ENCODE measurements around the gene IRX5. TPM values are rescaled to one million over a fixed set of nuclear protein-coding genes. Genes with fewer than 3 reads are reported as not detected.

IRX5 gene
- total RNA-seq, 1 experiment from 2014 or later: 27.7 TPM

DNA sequence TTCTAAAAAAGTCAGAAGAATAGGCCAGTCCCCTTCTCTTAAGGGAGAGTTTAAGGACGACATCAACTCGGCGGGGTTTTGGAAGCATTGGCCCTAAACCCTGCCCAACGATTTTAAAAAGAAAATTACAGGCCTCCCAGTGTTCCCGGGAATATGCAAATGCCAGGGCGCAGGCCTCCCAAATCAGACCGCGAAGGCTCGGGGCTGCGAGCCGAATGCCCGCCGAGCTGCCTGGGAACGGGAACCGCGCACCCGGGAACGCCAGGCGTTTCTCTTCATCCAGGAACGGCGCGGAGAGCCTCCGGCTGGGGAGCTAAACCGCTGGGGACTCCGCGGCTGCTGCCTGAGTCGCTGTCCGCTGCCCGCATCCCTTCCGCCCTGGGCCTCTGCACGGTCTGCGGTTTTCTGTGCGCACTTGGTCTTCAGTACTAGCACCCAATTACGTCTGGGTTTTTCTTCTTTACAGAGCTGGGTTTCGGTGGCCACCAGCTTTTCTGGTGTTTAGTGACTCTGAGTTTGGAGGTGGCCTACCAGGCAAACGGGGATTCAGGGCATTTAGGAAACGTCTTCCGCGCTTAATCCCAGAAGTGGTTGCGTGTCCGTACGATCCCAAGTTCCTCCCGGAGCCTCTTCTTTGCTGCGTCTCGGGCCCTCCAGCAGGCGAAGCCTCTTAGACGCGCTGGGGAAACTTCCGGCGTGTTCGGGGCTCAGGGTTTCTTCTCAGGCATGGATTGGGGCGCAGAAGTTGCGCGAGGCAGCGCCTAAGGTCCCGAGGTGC is 5.7 kb downstream of the IRX5 start:
- H3K4me1 ChIP-seq: peaks cover 5% of the 10 kb centered on the region; the same call in 1 of the 2 replicates
- Mint-ChIP-seq H3K4me1 (ENCODE audit: low read depth, unreplicated experiment) (peaks cover 6% of the 10 kb centered on the region), H3K4me3 (ENCODE audit: unreplicated experiment) (no peak overlapping the region), H3K27ac (ENCODE audit: unreplicated experiment) (no peak overlapping the region), H3K36me3 (ENCODE audit: insufficient read depth, unreplicated experiment) (peaks cover 73% of the 10 kb centered on the region), H3K9me3 (ENCODE audit: unreplicated experiment) (no peaks in the 10 kb centered on the region), H3K27me3 (ENCODE audit: insufficient read depth, unreplicated experiment) (no peaks in the 10 kb centered on the region)
- TF ChIP-seq CTCF (IDR thresholded peaks at IDR 0.05; ENCODE audit: insufficient read depth in 1 of 2, low read depth in 1 of 2, low read length in 1 of 2, severe bottlenecking in 1 of 2, unreplicated experiment in 1 of 2): no peak
- peaks cover 2% of the 10 kb centered on the region; the same call in 1 of the 2 replicates for H3K36me3 ChIP-seq (ENCODE audit: control insufficient read depth, insufficient read depth, low read length)
- POLR2A ChIA-PET: no interaction called here
- no peaks in the 10 kb centered on the region for H3K27me3 ChIP-seq (replicated peaks; ENCODE audit: control insufficient read depth, insufficient read depth, low read length)
- BruUV-seq (replicated peaks): no TSS peak
- CTCF ChIA-PET: interaction anchor here (0.6 kb wide), 3 partner anchors 21 to 649 kb away, joined by 3 to 5 read pairs (median 4); partner anchors contain the start of gene IRX3
- no peak for DNase-seq
- intact Hi-C loops (cut with micrococcal nuclease; ENCODE audit: unreplicated experiment): loop anchor here (10.0 kb wide), 1 partner anchor 438 kb away; no protein-coding TSS in a partner anchor
- no peaks in the 10 kb centered on the region for H3K9me3 ChIP-seq
- no peak overlapping the region for H3K4me3 ChIP-seq (ENCODE audit: low read depth, low read length)

DNA sequence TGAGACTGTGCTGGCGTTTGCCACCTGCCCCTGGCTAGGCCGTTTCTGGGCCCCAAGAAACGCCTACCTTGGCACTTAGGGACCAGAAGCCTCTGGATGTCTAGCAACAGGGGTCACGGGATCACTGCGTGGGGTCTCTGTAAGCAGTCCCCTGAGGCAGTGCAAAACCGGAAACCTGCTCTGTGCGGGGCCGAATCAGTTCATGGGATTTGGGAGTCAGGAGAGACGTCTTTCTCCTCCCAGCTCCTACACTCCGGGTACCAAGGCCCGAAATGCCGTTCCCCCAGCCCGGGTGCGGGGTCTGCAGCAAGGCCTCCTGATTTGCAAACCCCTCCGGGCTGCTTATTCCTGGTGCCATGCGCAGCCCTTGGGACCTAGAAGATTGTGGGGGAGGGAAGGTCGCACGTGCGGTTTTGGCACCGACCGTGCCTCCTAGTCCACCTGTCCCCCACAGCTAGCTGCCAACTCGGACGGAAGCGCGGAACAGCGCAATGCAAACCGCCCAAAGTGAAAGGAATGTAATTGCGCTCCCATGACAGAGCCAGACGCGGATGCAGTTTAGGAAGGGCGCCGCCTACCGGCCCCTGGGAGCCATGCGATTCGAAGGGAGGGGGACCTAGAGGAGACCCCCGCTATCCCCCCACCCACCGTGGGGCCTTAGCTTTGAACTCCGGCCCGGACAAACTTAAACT is 6.5 kb downstream of the IRX5 start:
- Mint-ChIP-seq H3K9me3 (ENCODE audit: unreplicated experiment) (no peaks in the 10 kb centered on the region), H3K27me3 (ENCODE audit: insufficient read depth, unreplicated experiment) (no peaks in the 10 kb centered on the region), H3K4me1 (ENCODE audit: low read depth, unreplicated experiment) (peaks cover 6% of the 10 kb centered on the region), H3K27ac (ENCODE audit: unreplicated experiment) (no peak overlapping the region), H3K4me3 (ENCODE audit: unreplicated experiment) (no peak overlapping the region), H3K36me3 (ENCODE audit: insufficient read depth, unreplicated experiment) (peaks cover 66% of the 10 kb centered on the region)
- DNase-seq: no peak
- Histone ChIP-seq H3K36me3 (ENCODE audit: control insufficient read depth, insufficient read depth, low read length) (peaks cover 2% of the 10 kb centered on the region; the same call in 1 of the 2 replicates), H3K4me3 (ENCODE audit: low read depth, low read length) (no peak overlapping the region), H3K9me3 (no peaks in the 10 kb centered on the region), H3K27me3 (replicated peaks; ENCODE audit: control insufficient read depth, insufficient read depth, low read length) (no peaks in the 10 kb centered on the region), H3K4me1 (peaks cover 4% of the 10 kb centered on the region; the same call in 1 of the 2 replicates)
- ChIA-PET CTCF (no interaction called here), POLR2A (no interaction called here)
- BruUV-seq (replicated peaks): no TSS peak
- intact Hi-C loops (cut with micrococcal nuclease; ENCODE audit: unreplicated experiment): loop anchor here (10.0 kb wide), 1 partner anchor 438 kb away; no protein-coding TSS in a partner anchor
- TF ChIP-seq CTCF (IDR thresholded peaks at IDR 0.05; ENCODE audit: insufficient read depth in 1 of 2, low read depth in 1 of 2, low read length in 1 of 2, severe bottlenecking in 1 of 2, unreplicated experiment in 1 of 2): no peak

GRCh38 chr16:54937671-54938211 is 7.1 kb downstream of the IRX5 start:
- Histone ChIP-seq H3K4me3 (ENCODE audit: low read depth, low read length) (no peak overlapping the region), H3K36me3 (ENCODE audit: control insufficient read depth, insufficient read depth, low read length) (peaks cover 2% of the 10 kb centered on the region; the same call in 1 of the 2 replicates), H3K27me3 (replicated peaks; ENCODE audit: control insufficient read depth, insufficient read depth, low read length) (no peaks in the 10 kb centered on the region), H3K9me3 (no peaks in the 10 kb centered on the region), H3K4me1 (no peaks in the 10 kb centered on the region; the same call in 1 of the 2 replicates)
- intact Hi-C loops (cut with micrococcal nuclease; ENCODE audit: unreplicated experiment): loop anchor here (10.0 kb wide), 1 partner anchor 437 kb away; no protein-coding TSS in a partner anchor
- H3K9me3 Mint-ChIP-seq (ENCODE audit: unreplicated experiment): no peaks in the 10 kb centered on the region
- TF ChIP-seq CTCF (IDR thresholded peaks at IDR 0.05; ENCODE audit: insufficient read depth in 1 of 2, low read depth in 1 of 2, low read length in 1 of 2, severe bottlenecking in 1 of 2, unreplicated experiment in 1 of 2): no peak
- peaks cover 2% of the 10 kb centered on the region for H3K4me1 Mint-ChIP-seq (ENCODE audit: low read depth, unreplicated experiment)
- H3K36me3 Mint-ChIP-seq (ENCODE audit: insufficient read depth, unreplicated experiment): peaks cover 59% of the 10 kb centered on the region
- ChIA-PET CTCF (no interaction called here), POLR2A (no interaction called here)
- DNase-seq: no peak
- no peaks in the 10 kb centered on the region for H3K27me3 Mint-ChIP-seq (ENCODE audit: insufficient read depth, unreplicated experiment)
- BruUV-seq (replicated peaks): no TSS peak
- no peak overlapping the region for H3K27ac Mint-ChIP-seq (ENCODE audit: unreplicated experiment)
- H3K4me3 Mint-ChIP-seq (ENCODE audit: unreplicated experiment): no peak overlapping the region
